Uterus (tissue), 4 donors: Measurements from ENCODE around the gene CDC73. TPM values are rescaled to one million over a fixed set of nuclear protein-coding genes. Genes with fewer than 3 reads are reported as not detected.
"Not testable (repeated sequence)": the region's sequence is repeated elsewhere in the genome, so short reads cannot be mapped to it uniquely, and the experiment has no call there.

Source experiments
- DNase-seq, 2 donors: peaks; one replicate each; pipeline ENCODE4 v3.0.0-alpha.2; 2019 to 2020
- H3K27ac ChIP-seq, 2 donors: fragments of 200-600 bp; sonication (generic); 1 replicate in 1 of 2; 2 replicates in 1 of 2; pipeline ENCODE4 v1.5.1; 2016 to 2018
- H3K27me3 ChIP-seq, 2 donors: fragments of 200-600 bp; sonication (generic); one replicate each; pipeline ENCODE4 v1.5.1; 2018 to 2019; ENCODE audit warnings: control low read depth in 1 of 2
- H3K36me3 ChIP-seq, 2 donors: fragments of 200-600 bp; sonication (generic); one replicate each; pipeline ENCODE4 v1.5.1; 2019; ENCODE audit warnings: control low read depth in 1 of 2
- H3K4me1 ChIP-seq, 2 donors: fragments of 200-600 bp; sonication (generic); one replicate each; pipeline ENCODE4 v1.5.1; 2018 to 2019; ENCODE audit warnings: control low read depth in 1 of 2
- H3K4me3 ChIP-seq, 2 donors: fragments of 200-600 bp; sonication (generic); 1 replicate in 1 of 2; 2 replicates in 1 of 2; pipeline ENCODE4 v1.5.1; 2018 to 2019; ENCODE audit warnings: mild to moderate bottlenecking in 1 of 2
- H3K9me3 ChIP-seq, 2 donors: fragments of 200-600 bp; sonication (generic); one replicate each; pipeline ENCODE4 v1.5.1; 2019; ENCODE audit warnings: control low read depth in 1 of 2
- POLR2A ChIP-seq, 2 donors: fragments of 450-650 bp; IDR thresholded peaks; one replicate each; pipeline ENCODE4 v1.6.1; 2016; ENCODE audit warnings: antibody characterized with exemption in 2 of 2, mild to moderate bottlenecking in 1 of 2, moderate library complexity in 1 of 2
- intact Hi-C: fragments of 100-400 bp; cut with DNase I; formaldehyde crosslinking; loops from one replicate; pipeline ENCODE4 v1.15.1; 2023; ENCODE audit warnings: low total_unique reads
- total RNA-seq, 4 donors: library from RNA; depleted of rRNA in 3 of 4; stranded (reverse); fragments of >200 nt in 3 of 4; gene quantifications; one replicate each; pipeline versions ENCODE4 v1.1.0 to v1.2.4, GENCODE V29; 2014 to 2023
- TF ChIP-seq, protein P1 (sequence below), 4 experiments: fragments of 200-600 bp in 2 of 4; fragments of 450-650 bp in 2 of 4; sonication (generic) in 2 of 4; IDR thresholded peaks; one replicate each; pipeline ENCODE4 v1.5.1; 2016 to 2019; ENCODE audit warnings: antibody characterized with exemption in 4 of 4, mild to moderate bottlenecking in 2 of 4, moderate library complexity in 1 of 4
- donor health status: DM: yes; HTN: yes; CAD: no.

CDC73 gene
- total RNA-seq, 4 donors from 2014 or later: 14.6 to 64.7 (median 56.0) TPM

DNA sequence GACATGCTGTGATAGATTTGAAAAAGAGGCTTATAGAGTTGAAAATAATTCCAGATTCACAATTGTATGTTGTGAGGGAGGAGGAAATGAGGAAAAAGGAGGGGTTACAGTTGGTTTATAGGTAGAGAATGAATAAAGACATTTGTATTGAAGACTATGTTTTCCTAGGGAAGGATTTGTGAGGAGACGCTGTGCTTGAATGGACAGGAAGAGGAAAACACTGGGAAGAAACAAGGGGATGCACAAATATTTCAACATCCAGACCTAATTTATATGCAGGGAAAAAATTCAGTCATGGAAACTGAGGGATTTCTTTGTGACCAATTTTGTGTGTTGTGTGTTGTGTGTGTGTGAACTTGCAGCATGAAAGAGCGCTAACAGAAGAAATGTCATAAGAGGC is 157.1 kb downstream of the CDC73 start:
- H3K36me3 ChIP-seq: no peaks in the 10 kb centered on the region
- no peak for DNase-seq
- no peaks in the 10 kb centered on the region for H3K4me1 ChIP-seq
- TF ChIP-seq, protein P1, sequence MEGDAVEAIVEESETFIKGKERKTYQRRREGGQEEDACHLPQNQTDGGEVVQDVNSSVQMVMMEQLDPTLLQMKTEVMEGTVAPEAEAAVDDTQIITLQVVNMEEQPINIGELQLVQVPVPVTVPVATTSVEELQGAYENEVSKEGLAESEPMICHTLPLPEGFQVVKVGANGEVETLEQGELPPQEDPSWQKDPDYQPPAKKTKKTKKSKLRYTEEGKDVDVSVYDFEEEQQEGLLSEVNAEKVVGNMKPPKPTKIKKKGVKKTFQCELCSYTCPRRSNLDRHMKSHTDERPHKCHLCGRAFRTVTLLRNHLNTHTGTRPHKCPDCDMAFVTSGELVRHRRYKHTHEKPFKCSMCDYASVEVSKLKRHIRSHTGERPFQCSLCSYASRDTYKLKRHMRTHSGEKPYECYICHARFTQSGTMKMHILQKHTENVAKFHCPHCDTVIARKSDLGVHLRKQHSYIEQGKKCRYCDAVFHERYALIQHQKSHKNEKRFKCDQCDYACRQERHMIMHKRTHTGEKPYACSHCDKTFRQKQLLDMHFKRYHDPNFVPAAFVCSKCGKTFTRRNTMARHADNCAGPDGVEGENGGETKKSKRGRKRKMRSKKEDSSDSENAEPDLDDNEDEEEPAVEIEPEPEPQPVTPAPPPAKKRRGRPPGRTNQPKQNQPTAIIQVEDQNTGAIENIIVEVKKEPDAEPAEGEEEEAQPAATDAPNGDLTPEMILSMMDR (IDR thresholded peaks at IDR 0.05): no peak
- TF ChIP-seq POLR2A (IDR thresholded peaks at IDR 0.05): no peak
- H3K4me3 ChIP-seq: no peak overlapping the region
- no peaks in the 10 kb centered on the region for H3K9me3 ChIP-seq
- intact Hi-C loops: no loop called here
- H3K27ac ChIP-seq: no peak overlapping the region
- no peaks in the 10 kb centered on the region for H3K27me3 ChIP-seq

DNA sequence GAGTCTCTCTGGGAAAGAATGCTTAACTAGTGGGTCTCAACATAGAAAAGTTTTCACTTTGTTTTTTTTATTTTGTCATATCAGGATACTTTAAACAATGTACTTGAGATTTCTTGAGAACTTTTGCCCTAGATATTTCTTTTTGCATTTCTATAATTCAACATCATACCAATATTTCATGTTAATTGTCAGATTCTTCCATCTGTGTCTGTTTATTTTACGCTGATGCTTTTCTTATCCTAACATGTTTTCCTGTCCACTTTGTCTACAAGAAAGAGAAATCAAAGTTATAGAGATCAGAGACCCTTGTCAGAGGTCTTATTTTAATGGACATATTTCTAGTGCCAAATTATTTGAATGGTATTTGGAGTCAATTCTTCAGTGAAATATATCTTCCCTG is 160.1 kb downstream of the CDC73 start:
- no peaks in the 10 kb centered on the region for H3K36me3 ChIP-seq
- H3K4me1 ChIP-seq: no peaks in the 10 kb centered on the region
- H3K27ac ChIP-seq: no peak overlapping the region
- no peaks in the 10 kb centered on the region for H3K9me3 ChIP-seq
- no peak for DNase-seq
- intact Hi-C loops: no loop called here
- TF ChIP-seq POLR2A (IDR thresholded peaks at IDR 0.05): no peak
- TF ChIP-seq, protein P1 (IDR thresholded peaks at IDR 0.05): no peak
- no peak overlapping the region for H3K4me3 ChIP-seq
- no peaks in the 10 kb centered on the region for H3K27me3 ChIP-seq

DNA sequence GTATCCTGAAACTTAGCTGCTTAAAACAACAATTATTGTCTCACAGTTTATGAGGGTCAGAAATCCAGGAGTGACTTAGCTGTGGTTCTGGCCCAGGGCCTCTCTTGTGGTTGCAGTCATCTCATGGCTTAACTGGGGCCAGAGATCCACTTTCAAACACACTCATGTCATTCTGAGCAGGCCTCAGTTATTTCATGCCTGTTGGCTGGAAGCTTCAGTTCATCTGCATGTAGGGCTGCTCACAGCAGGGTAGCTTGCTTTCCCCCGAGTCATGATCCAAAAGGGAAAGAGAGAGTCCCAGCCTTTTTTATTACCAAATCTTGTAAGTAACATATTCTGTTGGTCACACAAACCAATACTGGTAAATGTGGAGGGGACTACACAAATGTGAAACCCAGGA is 161.2 kb downstream of the CDC73 start:
- Histone ChIP-seq H3K36me3 (no peaks in the 10 kb centered on the region), H3K27ac (no peak overlapping the region), H3K4me3 (no peak overlapping the region), H3K27me3 (no peaks in the 10 kb centered on the region), H3K9me3 (no peaks in the 10 kb centered on the region), H3K4me1 (no peaks in the 10 kb centered on the region)
- intact Hi-C loops: no loop called here
- no peak for DNase-seq
- TF ChIP-seq POLR2A (IDR thresholded peaks at IDR 0.05): no peak
- TF ChIP-seq, protein P1 (IDR thresholded peaks at IDR 0.05): no peak

DNA sequence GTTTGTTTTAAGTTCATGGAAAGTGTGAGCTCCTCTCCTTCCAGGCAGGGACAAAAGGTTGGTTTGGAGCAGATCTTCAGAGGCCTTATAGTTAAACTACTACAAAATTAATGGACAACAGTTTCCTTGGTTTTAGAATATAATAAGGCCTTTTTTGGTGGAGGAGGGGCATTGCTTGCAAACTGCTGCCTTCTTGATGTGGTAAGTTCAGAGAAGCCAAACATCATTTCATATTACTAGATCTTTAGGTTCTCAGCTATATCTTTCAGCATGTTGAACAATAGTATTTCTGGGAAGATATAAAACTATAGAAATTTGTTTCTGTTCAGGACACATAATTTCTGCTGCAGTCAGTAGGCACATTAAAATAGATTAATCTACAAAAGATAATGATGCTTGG is 162.4 kb downstream of the CDC73 start:
- Histone ChIP-seq H3K27me3 (no peaks in the 10 kb centered on the region), H3K36me3 (no peaks in the 10 kb centered on the region), H3K27ac (no peak overlapping the region), H3K4me3 (no peak overlapping the region), H3K9me3 (no peaks in the 10 kb centered on the region), H3K4me1 (no peaks in the 10 kb centered on the region)
- DNase-seq: no peak
- TF ChIP-seq, protein P1 (IDR thresholded peaks at IDR 0.05): no peak
- TF ChIP-seq POLR2A (IDR thresholded peaks at IDR 0.05): no peak
- intact Hi-C loops: no loop called here

DNA sequence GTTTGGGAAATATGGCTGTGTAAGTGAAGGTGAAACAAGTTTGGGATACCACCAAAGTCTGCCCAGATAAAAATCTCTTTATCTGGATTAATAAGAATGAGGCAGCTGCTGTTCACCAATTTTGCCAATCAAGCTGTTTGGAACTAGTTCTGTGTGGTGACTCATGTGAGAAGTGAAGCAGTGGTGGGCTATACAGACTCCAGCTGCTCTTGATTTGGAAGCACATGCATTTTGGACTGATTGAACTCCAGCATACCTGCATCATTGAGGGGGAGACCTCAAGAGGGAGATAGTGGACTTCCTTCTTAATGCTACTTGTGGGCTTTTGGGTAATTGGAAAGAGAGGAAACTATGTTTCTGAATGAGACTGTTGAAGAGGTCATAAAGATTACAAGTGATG is 163.8 kb downstream of the CDC73 start:
- no peaks in the 10 kb centered on the region for H3K36me3 ChIP-seq
- no peaks in the 10 kb centered on the region for H3K4me1 ChIP-seq
- intact Hi-C loops: no loop called here
- H3K27ac ChIP-seq: no peak overlapping the region
- H3K27me3 ChIP-seq: no peaks in the 10 kb centered on the region
- no peaks in the 10 kb centered on the region for H3K9me3 ChIP-seq
- no peak for TF ChIP-seq POLR2A (IDR thresholded peaks at IDR 0.05)
- TF ChIP-seq, protein P1 (IDR thresholded peaks at IDR 0.05): no peak
- H3K4me3 ChIP-seq: no peak overlapping the region
- no peak for DNase-seq

DNA sequence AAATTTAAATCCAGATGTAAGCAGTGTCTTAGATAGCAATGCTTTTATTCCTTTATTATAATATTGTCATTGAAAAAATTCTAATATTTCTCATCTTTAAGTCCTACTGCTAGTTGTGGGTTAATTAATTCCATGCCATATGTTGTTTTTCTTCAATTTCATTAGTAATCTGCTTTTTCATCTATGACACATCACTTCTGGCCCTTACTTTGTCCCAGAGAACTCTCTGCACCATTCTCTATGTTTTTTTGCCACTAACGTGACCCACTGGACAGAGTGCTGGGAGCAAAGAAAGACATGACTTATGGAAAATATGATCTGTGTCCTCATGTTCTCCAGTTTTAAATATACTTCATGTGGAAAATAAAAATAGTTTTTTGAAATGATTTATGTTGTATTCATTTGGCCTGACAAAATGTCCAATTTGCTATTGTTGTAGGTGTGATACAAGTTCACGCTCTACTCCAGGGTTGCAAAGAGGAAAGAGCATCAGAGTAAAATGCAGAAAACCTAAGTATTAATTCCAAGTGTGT is 166.8 kb downstream of the CDC73 start:
- H3K4me1 ChIP-seq, H3K36me3 ChIP-seq, DNase-seq, H3K27ac ChIP-seq, intact Hi-C loops, H3K27me3 ChIP-seq, H3K4me3 ChIP-seq, H3K9me3 ChIP-seq: not testable (repeated sequence)
